ENCODE data around the gene F2. TPM values are rescaled to one million over a fixed set of nuclear protein-coding genes. Genes with fewer than 3 reads are reported as not detected.
A peak's percentile ranks its signal among the peaks of the same experiment; 100 is the strongest.

Gene F2
- total RNA-seq, 2 donors from 2014 or later = not detected

GRCh38 chr11:46731545-46731944 is 12.5 kb downstream of the F2 start:
- no peak for ATAC-seq
- intact Hi-C loops (cut with DNase I, micrococcal nuclease) = no loop called here

GRCh38 chr11:46733234-46733633 is 14.2 kb downstream of the F2 start:
- ATAC-seq = no peak
- DNase-seq = no peak
- intact Hi-C loops (cut with DNase I, micrococcal nuclease) = no loop called here

More at GRCh38 chr11:46731545-46731944, 12.5 kb downstream of the F2 start:
- no peak for DNase-seq

GRCh38 chr11:46736146-46736545 is 17.1 kb downstream of the F2 start:
- ATAC-seq (no peak), DNase-seq (no peak)
- intact Hi-C loops (cut with DNase I, micrococcal nuclease) = no loop called here

- intact Hi-C loops (cut with DNase I, micrococcal nuclease) = no loop called here
- ATAC-seq (peak; percentile 73), DNase-seq (no peak)
Observed at GRCh38 chr11:46736615-46737014, 17.6 kb downstream of the F2 start.

- ATAC-seq (no peak), DNase-seq (no peak)
- intact Hi-C loops (cut with DNase I, micrococcal nuclease) = no loop called here
Observed at GRCh38 chr11:46737699-46738098, 18.7 kb downstream of the F2 start.

GRCh38 chr11:46738887-46739286 is 19.9 kb downstream of the F2 start:
- intact Hi-C loops (cut with DNase I, micrococcal nuclease) = no loop called here
- ATAC-seq = peak; percentile 78
- peak; percentile 37 to 45 for DNase-seq

- DNase-seq = no peak
- ATAC-seq = no peak
- intact Hi-C loops (cut with DNase I, micrococcal nuclease) = no loop called here
Observed at GRCh38 chr11:46741600-46742484, 22.8 kb downstream of the F2 start.

GRCh38 chr11:46743043-46743442 is 24.0 kb downstream of the F2 start:
- intact Hi-C loops (cut with DNase I, micrococcal nuclease) = no loop called here
- DNase-seq = no peak
- ATAC-seq = no peak

- intact Hi-C loops (cut with DNase I, micrococcal nuclease) = no loop called here
- DNase-seq (no peak), ATAC-seq (no peak)
Observed at GRCh38 chr11:46743693-46744339, 24.8 kb downstream of the F2 start.

- DNase-seq = no peak
- no peak for ATAC-seq
- intact Hi-C loops (cut with DNase I, micrococcal nuclease) = no loop called here
Observed at GRCh38 chr11:46745328-46745727, 26.3 kb downstream of the F2 start.

GRCh38 chr11:46745995-46746394 is 27.0 kb downstream of the F2 start:
- DNase-seq (no peak), ATAC-seq (no peak)
- intact Hi-C loops (cut with DNase I, micrococcal nuclease) = no loop called here

- intact Hi-C loops (cut with DNase I, micrococcal nuclease) = no loop called here
- ATAC-seq = no peak
- no peak for DNase-seq
Observed at GRCh38 chr11:46747150-46747549, 28.1 kb downstream of the F2 start.

- ATAC-seq (no peak), DNase-seq (no peak)
- intact Hi-C loops (cut with DNase I, micrococcal nuclease) = no loop called here
Observed at GRCh38 chr11:46755962-46756361, 36.9 kb downstream of the F2 start.

- no peak for ATAC-seq
- no peak for DNase-seq
- intact Hi-C loops (cut with DNase I, micrococcal nuclease) = no loop called here
Observed at GRCh38 chr11:46759196-46759595, 40.2 kb downstream of the F2 start.

GRCh38 chr11:46760429-46761128 is 41.6 kb downstream of the F2 start:
- ATAC-seq (no peak), DNase-seq (no peak)
- intact Hi-C loops (cut with DNase I, micrococcal nuclease) = no loop called here

- intact Hi-C loops (cut with DNase I, micrococcal nuclease) = no loop called here
- DNase-seq (no peak), ATAC-seq (no peak)
Observed at GRCh38 chr11:46761807-46762206, 42.8 kb downstream of the F2 start.

- intact Hi-C loops (cut with DNase I, micrococcal nuclease) = no loop called here
- no peak for ATAC-seq
- no peak for DNase-seq
Observed at GRCh38 chr11:46762248-46762647, 43.2 kb downstream of the F2 start.

GRCh38 chr11:46766656-46767055 is 47.6 kb downstream of the F2 start:
- no peak for DNase-seq
- intact Hi-C loops (cut with DNase I, micrococcal nuclease) = no loop called here
- no peak for ATAC-seq

GRCh38 chr11:46769636-46770221 is 50.7 kb downstream of the F2 start:
- DNase-seq (no peak), ATAC-seq (no peak)
- intact Hi-C loops (cut with DNase I, micrococcal nuclease) = no loop called here

- DNase-seq = no peak
- intact Hi-C loops (cut with DNase I, micrococcal nuclease) = no loop called here
- no peak for ATAC-seq
Observed at GRCh38 chr11:46776878-46777277, 57.9 kb downstream of the F2 start.

Data from left colon (tissue), 2 donors.